ENCODE data around the gene MOSMO.
"Not testable (repeated sequence)": the region's sequence is repeated elsewhere in the genome, so short reads cannot be mapped to it uniquely, and the experiment has no call there.

DNA sequence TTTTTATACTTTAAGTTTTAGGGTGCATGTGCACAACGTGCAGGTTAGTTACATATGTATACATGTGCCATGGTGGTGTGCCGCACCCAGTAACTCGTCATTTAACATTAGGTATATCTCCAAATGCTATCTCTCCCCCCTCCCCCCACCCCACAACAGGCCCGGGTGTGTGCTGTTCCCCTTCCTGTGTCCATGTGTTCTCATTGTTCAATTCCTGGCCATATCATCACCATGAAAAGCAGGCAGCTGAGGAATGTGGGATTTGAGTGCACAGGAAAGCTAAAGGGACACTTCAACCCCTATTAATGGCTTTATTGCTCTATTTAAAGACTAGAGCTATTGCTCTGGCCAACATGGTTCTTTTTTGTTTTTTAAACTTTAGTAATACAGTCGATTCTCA, 38.0 kb downstream of the MOSMO start:
- TF ChIP-seq, protein P1, sequence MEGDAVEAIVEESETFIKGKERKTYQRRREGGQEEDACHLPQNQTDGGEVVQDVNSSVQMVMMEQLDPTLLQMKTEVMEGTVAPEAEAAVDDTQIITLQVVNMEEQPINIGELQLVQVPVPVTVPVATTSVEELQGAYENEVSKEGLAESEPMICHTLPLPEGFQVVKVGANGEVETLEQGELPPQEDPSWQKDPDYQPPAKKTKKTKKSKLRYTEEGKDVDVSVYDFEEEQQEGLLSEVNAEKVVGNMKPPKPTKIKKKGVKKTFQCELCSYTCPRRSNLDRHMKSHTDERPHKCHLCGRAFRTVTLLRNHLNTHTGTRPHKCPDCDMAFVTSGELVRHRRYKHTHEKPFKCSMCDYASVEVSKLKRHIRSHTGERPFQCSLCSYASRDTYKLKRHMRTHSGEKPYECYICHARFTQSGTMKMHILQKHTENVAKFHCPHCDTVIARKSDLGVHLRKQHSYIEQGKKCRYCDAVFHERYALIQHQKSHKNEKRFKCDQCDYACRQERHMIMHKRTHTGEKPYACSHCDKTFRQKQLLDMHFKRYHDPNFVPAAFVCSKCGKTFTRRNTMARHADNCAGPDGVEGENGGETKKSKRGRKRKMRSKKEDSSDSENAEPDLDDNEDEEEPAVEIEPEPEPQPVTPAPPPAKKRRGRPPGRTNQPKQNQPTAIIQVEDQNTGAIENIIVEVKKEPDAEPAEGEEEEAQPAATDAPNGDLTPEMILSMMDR (IDR thresholded peaks at IDR 0.05), result not testable (repeated sequence)
- not testable (repeated sequence) for TF ChIP-seq ZFX (IDR thresholded peaks at IDR 0.05; ENCODE audit: borderline replicate concordance)

Data from 22Rv1 (cell line).